DMS 273 (cell line): ENCODE data around the gene ARTN.

Experiments used
- DNase-seq: peaks from one replicate; lab custom pipeline; 2025; ENCODE audit not compliant: unreplicated experiment; lab: John Stamatoyannopoulos, UW

ARTN gene

GRCh38 chr1:43969416-43969745 is 35.8 kb downstream of the ARTN start:
- DNase-seq: no peak

GRCh38 chr1:43969746-43970466 is 36.3 kb downstream of the ARTN start, which contains the start of gene DPH2:
TSS of gene DPH2 (plus strand) at chr1:43970010. CDS start at chr1:43970176, 166 bp downstream.
- DNase-seq: peak; percentile 99

DNA sequence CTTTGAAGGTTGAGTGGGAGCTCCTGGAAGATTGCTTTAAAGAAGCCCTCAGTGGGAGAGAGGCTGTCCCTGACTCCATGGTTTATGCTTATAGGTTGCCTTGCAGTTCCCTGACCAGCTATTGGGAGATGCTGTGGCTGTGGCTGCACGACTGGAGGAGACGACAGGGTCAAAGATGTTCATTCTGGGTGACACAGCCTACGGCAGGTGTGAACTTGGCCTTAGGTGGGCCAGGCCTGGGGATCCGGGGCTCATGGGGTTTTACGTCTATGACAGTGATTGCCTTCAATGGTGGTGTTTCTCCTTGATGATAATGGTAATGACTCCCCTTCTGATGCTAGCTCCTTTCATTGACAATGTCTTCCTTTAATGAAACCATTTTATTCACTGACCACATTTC is 36.9 kb downstream of the ARTN start:
- peak; percentile 42 for DNase-seq

- DNase-seq: no peak
Measured at GRCh38 chr1:43970911-43971310, 37.3 kb downstream of the ARTN start.

GRCh38 chr1:43971336-43971980 is 37.9 kb downstream of the ARTN start:
- no peak for DNase-seq

DNA sequence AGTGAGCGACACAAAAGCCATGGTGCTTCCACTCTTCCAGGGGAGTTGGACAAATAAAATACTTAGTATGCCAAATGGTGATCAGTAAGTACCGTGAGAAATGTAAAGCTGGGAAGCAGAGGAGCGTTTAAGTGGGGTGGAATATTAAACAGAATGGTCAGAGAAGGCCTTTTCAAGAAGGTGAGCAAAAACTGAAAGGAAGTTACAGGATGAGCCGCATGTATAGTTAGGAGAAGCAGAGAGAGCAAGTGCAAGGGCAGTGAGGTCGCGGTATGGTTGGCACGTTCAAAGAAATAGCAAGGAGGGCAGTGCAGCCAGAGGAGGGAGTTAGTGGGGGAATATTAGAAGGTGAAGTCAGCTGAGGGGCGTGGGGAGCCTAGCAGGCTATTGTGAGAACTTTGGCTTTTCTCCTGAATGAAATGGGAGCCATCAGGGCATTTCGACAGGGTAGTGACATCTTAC is 40.4 kb downstream of the ARTN start:
- DNase-seq: no peak

GRCh38 chr1:43974443-43975248 is 41.0 kb downstream of the ARTN start, which contains the start of gene ATP6V0B:
TSS of gene ATP6V0B (plus strand) at chr1:43974960. CDS start at chr1:43975041, 81 bp downstream.
- DNase-seq: peak; percentile 99

GRCh38 chr1:43975249-43975961 is 41.8 kb downstream of the ARTN start:
- DNase-seq: peak; percentile 64

DNA sequence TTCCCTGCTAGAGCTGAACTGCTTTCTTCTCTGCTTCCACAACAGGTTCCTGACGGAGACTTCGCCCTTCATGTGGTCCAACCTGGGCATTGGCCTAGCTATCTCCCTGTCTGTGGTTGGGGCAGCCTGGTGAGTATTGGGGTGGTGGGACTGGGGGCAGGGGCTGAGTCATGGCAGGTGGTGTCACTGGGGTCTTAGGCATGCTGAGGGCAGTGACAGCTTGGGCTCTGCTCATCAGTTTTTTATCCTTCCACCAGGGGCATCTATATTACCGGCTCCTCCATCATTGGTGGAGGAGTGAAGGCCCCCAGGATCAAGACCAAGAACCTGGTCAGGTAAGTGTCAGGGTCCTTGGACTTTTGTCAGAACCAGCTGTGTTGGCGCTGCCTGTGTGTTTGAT is 42.4 kb downstream of the ARTN start:
- DNase-seq: peak; percentile 47

GRCh38 chr1:43976890-43977289 is 43.3 kb downstream of the ARTN start:
- DNase-seq: no peak

DNA sequence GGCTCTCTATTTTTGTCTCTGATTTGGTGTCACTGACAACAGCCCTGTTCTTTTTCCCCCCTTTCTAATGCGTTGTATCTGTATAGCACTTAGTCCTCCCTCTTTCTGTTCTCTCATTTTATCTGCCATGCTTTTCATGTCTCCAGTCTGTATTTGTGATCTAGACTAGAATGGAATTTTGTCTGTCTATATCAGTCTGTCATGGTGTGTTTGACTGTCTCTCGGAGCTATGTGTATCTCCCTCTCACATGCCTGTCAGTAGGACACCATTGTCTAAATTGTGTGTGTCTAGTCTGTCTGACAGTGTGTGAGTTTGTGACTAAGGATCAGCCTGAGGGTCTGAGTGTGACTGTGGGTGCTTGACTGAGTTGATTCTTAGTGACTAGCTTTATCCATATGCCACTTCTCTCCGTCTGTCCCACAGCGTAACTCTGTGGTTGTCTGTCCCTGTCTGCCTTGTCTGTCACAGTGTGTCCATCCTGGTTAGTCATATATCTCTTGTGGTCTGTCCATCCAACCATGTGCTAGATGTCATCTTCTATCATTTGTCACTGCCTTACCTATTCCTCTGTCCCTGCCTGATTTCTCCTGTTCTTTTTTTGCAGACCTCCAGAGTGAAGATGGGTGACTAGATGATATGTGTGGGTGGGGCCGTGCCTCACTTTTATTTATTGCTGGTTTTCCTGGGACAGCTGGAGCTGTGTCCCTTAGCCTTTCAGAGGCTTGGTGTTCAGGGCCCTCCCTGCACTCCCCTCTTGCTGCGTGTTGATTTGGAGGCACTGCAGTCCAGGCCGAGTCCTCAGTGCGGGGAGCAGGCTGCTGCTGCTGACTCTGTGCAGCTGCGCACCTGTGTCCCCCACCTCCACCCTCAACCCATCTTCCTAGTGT is 44.0 kb downstream of the ARTN start:
- DNase-seq: no peak

DNA sequence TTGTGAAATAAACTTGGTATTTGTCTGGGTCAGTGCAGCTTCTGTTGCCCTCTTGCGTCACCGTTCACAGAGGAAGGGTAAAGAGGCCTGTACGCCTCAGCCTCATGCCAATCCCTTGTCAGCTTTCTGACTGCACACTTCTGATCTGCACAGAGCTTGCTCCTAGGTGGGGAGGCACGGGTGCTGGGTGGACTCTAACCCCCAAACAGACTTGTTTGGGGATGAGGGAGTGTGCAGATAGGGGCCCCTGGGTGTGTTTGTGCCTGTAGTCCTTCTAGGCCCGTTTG is 44.6 kb downstream of the ARTN start:
- no peak for DNase-seq

GRCh38 chr1:43978551-43979260 is 45.1 kb downstream of the ARTN start, which contains the start of gene B4GALT2:
TSS of gene B4GALT2 (plus strand) at chr1:43979210. CDS start at chr1:43981161, 1,951 bp downstream.
- DNase-seq: peak; percentile 79

GRCh38 chr1:43979261-43979527 is 45.6 kb downstream of the ARTN start:
- no peak for DNase-seq

DNA sequence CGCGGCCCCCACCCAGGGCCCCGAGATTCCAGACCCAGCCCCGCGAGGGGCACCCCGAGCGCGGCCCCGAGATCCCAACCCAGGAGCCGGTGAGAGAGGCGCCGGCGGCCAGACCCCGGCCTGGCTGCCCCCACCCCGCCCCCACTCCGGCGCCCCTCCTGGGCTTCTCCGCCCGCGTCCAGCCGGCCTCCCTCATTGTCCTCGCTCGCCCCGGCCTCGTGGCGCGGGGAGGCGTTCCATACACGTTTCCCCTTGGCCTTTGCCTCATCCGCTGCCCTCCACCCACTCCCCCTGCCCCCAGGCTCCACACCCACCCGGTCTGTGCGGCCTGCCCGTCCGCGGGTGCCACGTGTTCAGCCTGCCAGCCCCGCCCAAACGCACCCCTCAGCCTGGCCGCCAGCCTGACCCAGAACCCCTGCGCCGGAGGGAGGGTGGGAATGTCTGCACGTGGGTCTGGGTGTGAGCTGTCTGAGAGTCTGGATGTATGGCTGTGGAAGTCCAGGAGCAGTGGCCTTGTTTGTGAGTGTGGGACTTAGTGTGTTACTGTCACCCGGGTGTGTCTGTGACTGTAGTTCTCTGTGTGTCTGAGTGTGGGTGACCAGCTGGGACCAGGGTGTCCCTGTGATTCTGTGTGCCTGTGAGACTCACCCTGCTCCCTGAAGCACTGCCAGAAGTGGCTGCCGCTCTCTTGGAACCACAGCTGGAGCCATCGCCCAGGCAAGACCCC is 46.1 kb downstream of the ARTN start:
- DNase-seq: peak; percentile 72

DNA sequence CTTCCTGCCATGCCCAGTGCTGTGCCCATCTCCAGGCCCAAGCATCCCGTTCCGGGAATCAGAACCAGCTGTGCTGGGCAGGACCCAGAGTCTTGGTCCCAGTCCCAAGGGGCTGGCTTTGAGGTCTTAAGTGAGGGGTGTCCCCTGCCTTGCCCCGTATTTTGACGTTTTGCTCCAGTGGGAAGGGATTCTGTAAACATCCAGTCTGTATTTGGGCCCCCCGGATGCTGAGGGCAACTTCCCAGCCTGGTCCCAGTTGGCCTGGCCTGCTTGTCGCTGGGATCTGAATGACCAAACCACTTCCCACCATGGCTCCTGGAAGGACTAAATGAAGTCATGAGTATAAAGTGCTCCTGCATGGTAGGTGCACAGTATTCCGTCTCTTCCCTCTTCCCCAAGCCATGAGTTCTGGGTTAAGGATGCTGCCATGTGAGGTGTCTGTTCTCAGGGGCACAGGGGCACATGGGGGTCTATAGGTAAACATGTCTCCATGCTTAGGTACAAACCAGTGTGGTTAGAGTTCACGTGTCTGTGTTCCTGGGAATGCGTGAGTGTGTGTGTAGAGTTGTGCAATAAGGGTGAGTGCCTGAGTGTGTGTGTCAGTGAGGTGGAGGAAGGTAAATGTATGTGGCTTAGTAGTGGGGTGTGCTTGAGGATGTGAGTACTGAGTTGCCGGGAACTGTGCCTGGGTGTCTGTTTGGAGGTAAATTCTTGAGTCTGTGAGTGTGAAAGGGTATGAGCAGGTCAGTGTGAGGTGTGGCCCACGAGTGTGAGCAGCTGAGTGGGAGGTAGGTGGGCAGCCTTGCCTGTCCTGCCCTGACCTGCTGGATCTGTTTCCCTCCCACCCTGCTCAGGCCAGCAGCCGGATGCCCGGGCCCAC is 46.9 kb downstream of the ARTN start:
- DNase-seq: no peak

DNA sequence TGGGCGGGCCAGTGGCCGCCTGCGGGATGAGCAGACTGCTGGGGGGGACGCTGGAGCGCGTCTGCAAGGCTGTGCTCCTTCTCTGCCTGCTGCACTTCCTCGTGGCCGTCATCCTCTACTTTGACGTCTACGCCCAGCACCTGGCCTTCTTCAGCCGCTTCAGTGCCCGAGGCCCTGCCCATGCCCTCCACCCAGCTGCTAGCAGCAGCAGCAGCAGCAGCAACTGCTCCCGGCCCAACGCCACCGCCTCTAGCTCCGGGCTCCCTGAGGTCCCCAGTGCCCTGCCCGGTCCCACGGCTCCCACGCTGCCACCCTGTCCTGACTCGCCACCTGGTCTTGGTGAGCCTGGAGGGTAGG is 47.5 kb downstream of the ARTN start:
- no peak for DNase-seq

- DNase-seq: no peak
Measured at GRCh38 chr1:43981636-43982035, 48.0 kb downstream of the ARTN start.
